ENCODE data around the gene ANKRD12. TPM values are rescaled to one million over a fixed set of nuclear protein-coding genes. Genes with fewer than 3 reads are reported as not detected.
A peak's percentile ranks its signal among the peaks of the same experiment; 100 is the strongest.

Gene ANKRD12
- total RNA-seq, 2 experiments from 2014 or later = 160 to 164 TPM

- intact Hi-C loops (cut with DNase I, micrococcal nuclease) = loop anchor here (5.0 kb wide), 2 partner anchors 122 to 127 kb away; no protein-coding TSS in a partner anchor
- Mint-ChIP-seq H3K36me3 (ENCODE audit: low read depth) (peaks cover 81% of the 10 kb centered on the region), H3K27ac (no peak overlapping the region), H3K27me3 (no peaks in the 10 kb centered on the region), H3K9me3 (no peaks in the 10 kb centered on the region), H3K4me3 (no peak overlapping the region), H3K4me1 (ENCODE audit: low read depth) (peaks cover 17% of the 10 kb centered on the region)
- POLR2A ChIA-PET = no interaction called here
- ATAC-seq (ENCODE audit: poor library complexity) (no peak), DNase-seq (no peak)
- CTCF ChIA-PET = interaction anchor here (1.1 to 1.6 kb wide), 2 partner anchors 40 to 126 kb away, joined by 3 to 4 read pairs; no protein-coding TSS in a partner anchor
- Histone ChIP-seq H3K36me3 (ENCODE audit: insufficient read depth, low read length) (peaks cover 51% of the 10 kb centered on the region), H3K27me3 (ENCODE audit: control insufficient read depth in 1 of 2, insufficient read depth in 2 of 2, low read length in 2 of 2) (no peaks in the 10 kb centered on the region), H3K4me3 (ENCODE audit: low read length) (no peak overlapping the region), H3K9me3 (ENCODE audit: control insufficient read depth in 1 of 2, insufficient read depth in 1 of 2, low read length in 2 of 2) (no peaks in the 10 kb centered on the region), H3K4me1 (ENCODE audit: insufficient read depth, low read length) (no peaks in the 10 kb centered on the region), H3K27ac (ENCODE audit: low read depth in 1 of 2, low read length in 2 of 2) (no peak overlapping the region)
- TF ChIP-seq CTCF (IDR thresholded peaks at IDR 0.05) = no peak
Observed at GRCh38 chr18:9199681-9200080, 63.1 kb downstream of the ANKRD12 start.

- no peaks in the 10 kb centered on the region for H3K4me1 ChIP-seq (ENCODE audit: insufficient read depth, low read length)
- Mint-ChIP-seq H3K9me3 (no peaks in the 10 kb centered on the region), H3K27ac (no peak overlapping the region), H3K4me1 (ENCODE audit: low read depth) (peaks cover 20% of the 10 kb centered on the region), H3K27me3 (no peaks in the 10 kb centered on the region), H3K4me3 (no peak overlapping the region), H3K36me3 (ENCODE audit: low read depth) (peaks cover 78% of the 10 kb centered on the region)
- H3K27ac ChIP-seq (ENCODE audit: low read depth in 1 of 2, low read length in 2 of 2) = no peak overlapping the region
- CTCF ChIA-PET = interaction anchor here (1.6 kb wide), 1 partner anchor 41 kb away, joined by 3 read pairs; no protein-coding TSS in a partner anchor
- no peaks in the 10 kb centered on the region for H3K27me3 ChIP-seq (ENCODE audit: control insufficient read depth in 1 of 2, insufficient read depth in 2 of 2, low read length in 2 of 2)
- H3K9me3 ChIP-seq (ENCODE audit: control insufficient read depth in 1 of 2, insufficient read depth in 1 of 2, low read length in 2 of 2) = no peaks in the 10 kb centered on the region
- peaks cover 40% of the 10 kb centered on the region for H3K36me3 ChIP-seq (ENCODE audit: insufficient read depth, low read length)
- POLR2A ChIA-PET = no interaction called here
- intact Hi-C loops (cut with DNase I, micrococcal nuclease) = loop anchor here (5.0 kb wide), 2 partner anchors 124 to 129 kb away; no protein-coding TSS in a partner anchor
- DNase-seq (no peak), ATAC-seq (ENCODE audit: poor library complexity) (no peak)
- no peak overlapping the region for H3K4me3 ChIP-seq (ENCODE audit: low read length)
- no peak for TF ChIP-seq CTCF (IDR thresholded peaks at IDR 0.05)
Observed at GRCh38 chr18:9201224-9201623, 64.6 kb downstream of the ANKRD12 start.

- POLR2A ChIA-PET = interaction anchor here (1.0 to 1.4 kb wide), 2 partner anchors 10 to 20 kb away, joined by 3 to 6 read pairs; no protein-coding TSS in a partner anchor
- Mint-ChIP-seq H3K9me3 (no peaks in the 10 kb centered on the region), H3K36me3 (ENCODE audit: low read depth) (peaks cover 71% of the 10 kb centered on the region), H3K4me1 (ENCODE audit: low read depth) (peaks cover 20% of the 10 kb centered on the region), H3K27me3 (no peaks in the 10 kb centered on the region), H3K4me3 (no peak overlapping the region), H3K27ac (peak overlapping the region; percentile 56)
- ATAC-seq (ENCODE audit: poor library complexity) (no peak), DNase-seq (no peak)
- Histone ChIP-seq H3K4me1 (ENCODE audit: insufficient read depth, low read length) (no peaks in the 10 kb centered on the region), H3K27ac (ENCODE audit: low read depth in 1 of 2, low read length in 2 of 2) (no peak overlapping the region), H3K36me3 (ENCODE audit: insufficient read depth, low read length) (peaks cover 44% of the 10 kb centered on the region), H3K27me3 (ENCODE audit: control insufficient read depth in 1 of 2, insufficient read depth in 2 of 2, low read length in 2 of 2) (no peaks in the 10 kb centered on the region), H3K4me3 (ENCODE audit: low read length) (no peak overlapping the region), H3K9me3 (ENCODE audit: control insufficient read depth in 1 of 2, insufficient read depth in 1 of 2, low read length in 2 of 2) (no peaks in the 10 kb centered on the region)
- CTCF ChIA-PET = interaction anchor here (0.8 kb wide), 1 partner anchor 8 kb away, joined by 3 read pairs; no protein-coding TSS in a partner anchor
- no peak for TF ChIP-seq CTCF (IDR thresholded peaks at IDR 0.05)
- intact Hi-C loops (cut with DNase I, micrococcal nuclease) = loop anchor here (5.0 kb wide), 2 partner anchors 127 to 132 kb away; no protein-coding TSS in a partner anchor
Observed at GRCh38 chr18:9204659-9205058, 68.1 kb downstream of the ANKRD12 start.

Data from CD4-positive, alpha-beta T cell (primary cell).